K562 (cell line): ENCODE measurements around the gene TSPAN1. TPM values are rescaled to one million over a fixed set of nuclear protein-coding genes. Genes with fewer than 3 reads are reported as not detected.

ENCODE experiments used
- ARHGAP35 ChIP-seq: fragments of 450-650 bp; IDR thresholded peaks from 2 replicates; pipeline ENCODE4 v1.6.1; 2018; ENCODE audit not compliant: partially characterized antibody
- DIDO1 ChIP-seq: fragments of 450-650 bp; IDR thresholded peaks from 2 replicates; pipeline ENCODE4 v1.6.1; 2016; ENCODE audit warnings: low read depth, missing biosample characterization, missing genetic modification characterization
- ELF2 ChIP-seq: fragments of 250-450 bp; sonication (Bioruptor Pico); IDR thresholded peaks from 2 replicates; pipeline ENCODE4 v1.5.0; 2021; ENCODE audit warnings: mild to moderate bottlenecking
- ETS1 ChIP-seq: conservative IDR thresholded peaks from 2 replicates; pipeline ENCODE4 v1.6.1; 2011; ENCODE audit warnings: low read depth, mild to moderate bottlenecking, low read length; ENCODE audit not compliant: control insufficient read depth
- HDAC2 ChIP-seq: fragments of 450-650 bp; IDR thresholded peaks from 2 replicates; pipeline ENCODE4 v1.6.1; 2016; ENCODE audit warnings: mild to moderate bottlenecking
- HNRNPLL ChIP-seq: fragments of 200-400 bp; formaldehyde crosslinking; IDR thresholded peaks from 2 replicates; pipeline ENCODE4 v1.6.1; 2017; ENCODE audit warnings: low read length, low read depth, mild to moderate bottlenecking; ENCODE audit not compliant: poor library complexity, severe bottlenecking
- MITF ChIP-seq: IDR thresholded peaks from 2 replicates; pipeline ENCODE4 v1.6.1; 2014; ENCODE audit warnings: antibody characterized with exemption
- NFIX ChIP-seq: fragments of 250-450 bp; sonication (Bioruptor Pico); IDR thresholded peaks from 2 replicates; pipeline ENCODE4 v1.4.0; 2020; ENCODE audit warnings: low read depth, mild to moderate bottlenecking, moderate library complexity
- NR0B1 ChIP-seq: fragments of 450-650 bp; IDR thresholded peaks from one replicate; pipeline ENCODE4 v1.6.1; 2018; ENCODE audit warnings: mild to moderate bottlenecking, moderate library complexity; ENCODE audit not compliant: partially characterized antibody
- NUFIP1 ChIP-seq: fragments of 450-650 bp; IDR thresholded peaks from 2 replicates; pipeline ENCODE4 v1.6.1; 2018; ENCODE audit not compliant: partially characterized antibody
- PTBP1 ChIP-seq: fragments of 200-400 bp; formaldehyde crosslinking; IDR thresholded peaks from 2 replicates; pipeline ENCODE4 v1.6.1; 2017; ENCODE audit warnings: low read depth, low read length
- SMARCB1 ChIP-seq: IDR thresholded peaks from 2 replicates; pipeline ENCODE4 v1.6.1; 2011; ENCODE audit warnings: improper control_type of control experiment, low read depth; ENCODE audit not compliant: insufficient read length
- TEAD1 ChIP-seq, 2 experiments: fragments of 450-650 bp in 1 of 2; sonication (generic) in 1 of 2; formaldehyde crosslinking; IDR thresholded peaks; 2 replicates each; pipeline versions ENCODE4 v1.4.0 to v1.8.0; 2020 to 2022; ENCODE audit warnings: mild to moderate bottlenecking in 2 of 2, missing genetic modification reagents in 1 of 2
- XRCC3 ChIP-seq: fragments of 450-650 bp; IDR thresholded peaks from 2 replicates; pipeline ENCODE4 v1.6.1; 2017; ENCODE audit warnings: mild to moderate bottlenecking, moderate library complexity
- ZBTB49 ChIP-seq: sonication (generic); formaldehyde crosslinking; IDR thresholded peaks from 2 replicates; pipeline ENCODE4 v1.8.0; 2022; ENCODE audit warnings: missing genetic modification reagents, mild to moderate bottlenecking, borderline replicate concordance
- ZBTB9 ChIP-seq: fragments of 450-650 bp; formaldehyde crosslinking; IDR thresholded peaks from 2 replicates; pipeline ENCODE4 v1.4.0; 2020; ENCODE audit warnings: mild to moderate bottlenecking, moderate library complexity
- ZC3H11A ChIP-seq: IDR thresholded peaks from 2 replicates; pipeline ENCODE4 v1.6.1; 2012; ENCODE audit warnings: low read depth, low read length, improper control_type of control experiment
- ZNF124 ChIP-seq: sonication (generic); formaldehyde crosslinking; IDR thresholded peaks from 2 replicates; pipeline ENCODE4 v1.8.1; 2022; ENCODE audit warnings: missing genetic modification reagents
- ZNF165 ChIP-seq: fragments of 250-450 bp; sonication (Bioruptor Pico); IDR thresholded peaks from 2 replicates; pipeline ENCODE4 v1.4.0; 2020; ENCODE audit warnings: borderline replicate concordance
- ZNF277 ChIP-seq: fragments of 250-450 bp; sonication (Bioruptor Pico); IDR thresholded peaks from 2 replicates; pipeline ENCODE4 v1.8.0; 2022; ENCODE audit warnings: inconsistent platforms, mild to moderate bottlenecking, moderate library complexity, borderline replicate concordance
- polyA plus RNA-seq, 8 experiments: library from polyadenylated mRNA; depleted of rRNA in 4 of 8; stranded (reverse) in 5 of 8; unstranded in 3 of 8; fragments of >200 nt; fragmentation: Nextera tagmentation in 2 of 8; fragmentation: Illumina TruSeq in 1 of 8; extraction: Ambion mirVana in 2 of 8; extraction: Trizol in 1 of 8; gene quantifications; 2 replicates each; pipeline versions ENCODE4 v1.2.1 to v1.2.3, GENCODE V29; 2011 to 2014; ENCODE audit warnings: inconsistent platforms in 1 of 8, missing spikeins in 1 of 8
- total RNA-seq, 7 experiments: library from RNA; depleted of rRNA in 6 of 7; stranded (reverse); fragments of >200 nt in 6 of 7; fragmentation: Illumina TruSeq in 2 of 7; extraction: Trizol in 2 of 7; gene quantifications; 2 replicates each; pipeline versions ENCODE4 v1.2.1 to v1.2.3, GENCODE V29; 2011 to 2021; ENCODE audit warnings: low replicate concordance in 1 of 7

TSPAN1 gene
- total and polyA plus RNA-seq, 9 of the 15 experiments (the other 6 are each of a cell fraction or from before 2014, with no cell fraction given), result 0.58 TPM; not detected in 8

GRCh38 chr1:46133181-46133658 is 41.7 kb upstream of the TSPAN1 start (continued):
- TF ChIP-seq TEAD1 (CRISPR knock-in tag; IDR thresholded peaks at IDR 0.05) (no peak), ZNF165 (no peak), ELF2 (no peak), DIDO1 (tag) (no peak), ARHGAP35 (no peak), ZNF277 (CRISPR knock-in tag) (no peak), NR0B1 (no peak), NFIX (no peak), ZBTB49 (CRISPR knock-in tag) (no peak), NUFIP1 (no peak), MITF (no peak), SMARCB1 (no peak), ZBTB9 (0 out of 2 replicates have a peak, but pooled peaks have one; percentile 16), PTBP1 (no peak), XRCC3 (no peak), HNRNPLL (peak; percentile 31), ZNF124 (CRISPR knock-in tag) (no peak), HDAC2 (no peak), ETS1 (no peak), ZC3H11A (0 out of 2 replicates have a peak, but pooled peaks have one; percentile 41)
